Stimulated activated CD4-positive, alpha-beta T cell treated with anti-CD3 and anti-CD28 coated beads, Interleukin-1b, Interleukin-23, amount 100 ng/mL, for 24 hours (primary cell): Measurements from ENCODE around the gene IGSF3.

Source experiments
- DNase-seq, 4 experiments: peaks; one replicate each; pipeline ENCODE4 v3.0.0-alpha.2; 2020; ENCODE audit warnings: low read depth in 4 of 4, low spot score in 1 of 4

Gene IGSF3

GRCh38 chr1:116532671-116533428, 134.7 kb downstream of the IGSF3 start:
- DNase-seq: no peak

GRCh38 chr1:116531917-116532316, 135.6 kb downstream of the IGSF3 start:
- DNase-seq: no peak

- no peak for DNase-seq
Measured at GRCh38 chr1:116529681-116530080, 137.9 kb downstream of the IGSF3 start.

GRCh38 chr1:116529199-116529631, 138.3 kb downstream of the IGSF3 start:
- DNase-seq: no peak

- no peak for DNase-seq
Measured at GRCh38 chr1:116528329-116529083, 139.0 kb downstream of the IGSF3 start.

GRCh38 chr1:116525440-116525839, 142.1 kb downstream of the IGSF3 start:
- no peak for DNase-seq
